GM18502 (cell line): ENCODE measurements around the gene RGMA.
"Not testable (repeated sequence)": the region's sequence is repeated elsewhere in the genome, so short reads cannot be mapped to it uniquely, and the experiment has no call there.

Experiments used
- ATAC-seq: cut with Tn5 transposase; IDR thresholded peaks from one replicate; pipeline ENCODE4 v1.9.1; 2021; ENCODE audit warnings: mild to moderate bottlenecking; ENCODE audit not compliant: unreplicated experiment, poor library complexity

Gene RGMA

GRCh38 chr15:93036951-93037819 is 51.8 kb downstream of the RGMA start:
- no peak for ATAC-seq

DNA sequence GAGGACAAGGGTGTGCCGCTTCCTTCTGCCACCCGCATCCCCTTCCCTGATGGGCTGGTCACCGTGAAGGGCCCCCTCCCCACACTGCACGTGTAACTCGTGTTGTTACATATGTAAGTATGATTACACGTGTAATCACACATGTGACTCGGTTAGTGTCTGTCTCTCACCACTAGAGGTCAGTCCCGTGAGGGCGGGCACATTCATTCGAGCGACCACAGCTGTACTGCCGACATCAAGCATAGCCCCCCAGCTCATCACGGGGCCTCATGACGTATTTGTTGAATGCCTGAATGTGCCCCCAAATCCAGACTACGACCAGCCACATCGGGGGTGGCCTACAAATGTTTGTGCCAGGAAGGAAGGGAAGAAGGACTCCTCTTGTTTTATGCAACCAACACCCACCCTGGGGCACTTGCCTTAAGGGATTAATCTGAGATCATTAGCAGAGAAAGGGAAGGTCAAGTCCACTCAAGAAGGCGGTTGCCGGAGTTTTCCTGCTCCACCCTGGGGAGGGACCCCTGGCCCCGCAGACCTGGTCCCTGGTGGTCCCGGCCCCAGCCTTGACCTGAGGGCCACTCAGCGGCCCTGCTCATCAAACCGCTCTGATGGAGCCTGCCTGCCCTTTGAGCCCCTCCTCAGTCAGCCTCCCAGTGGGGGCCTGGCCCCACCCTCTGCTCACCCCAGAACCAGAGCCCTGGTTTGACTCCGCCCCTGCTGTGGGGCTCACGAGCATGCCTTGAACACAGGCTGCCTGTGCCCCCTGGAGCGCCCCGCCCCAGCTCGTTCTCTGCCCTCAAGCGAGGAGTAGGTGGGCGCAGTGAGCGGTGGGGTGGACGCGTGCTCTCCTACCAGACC is 52.8 kb downstream of the RGMA start:
- ATAC-seq = peak; percentile 79

GRCh38 chr15:93035092-93035915 is 53.7 kb downstream of the RGMA start:
- ATAC-seq = peak; percentile 25

DNA sequence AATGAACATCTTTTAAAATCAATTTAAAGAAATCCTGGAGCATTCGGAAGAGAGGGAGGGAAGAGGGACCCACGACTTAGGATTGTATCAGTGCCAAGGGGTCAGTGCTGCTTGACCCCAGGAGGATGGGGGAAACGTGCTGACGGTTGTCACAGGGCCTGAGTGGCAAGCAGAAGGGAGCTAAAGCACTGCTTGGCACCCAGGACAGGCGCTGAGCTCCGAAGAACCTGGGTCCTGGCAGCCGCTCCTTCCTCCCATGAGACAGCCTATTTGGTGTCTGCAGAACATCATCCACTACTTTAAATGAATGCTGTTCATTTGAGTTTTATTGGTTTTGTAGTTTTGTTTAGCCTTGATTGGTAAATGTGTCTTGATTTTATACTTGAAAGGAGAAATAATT is 54.5 kb downstream of the RGMA start:
- no peak for ATAC-seq

DNA sequence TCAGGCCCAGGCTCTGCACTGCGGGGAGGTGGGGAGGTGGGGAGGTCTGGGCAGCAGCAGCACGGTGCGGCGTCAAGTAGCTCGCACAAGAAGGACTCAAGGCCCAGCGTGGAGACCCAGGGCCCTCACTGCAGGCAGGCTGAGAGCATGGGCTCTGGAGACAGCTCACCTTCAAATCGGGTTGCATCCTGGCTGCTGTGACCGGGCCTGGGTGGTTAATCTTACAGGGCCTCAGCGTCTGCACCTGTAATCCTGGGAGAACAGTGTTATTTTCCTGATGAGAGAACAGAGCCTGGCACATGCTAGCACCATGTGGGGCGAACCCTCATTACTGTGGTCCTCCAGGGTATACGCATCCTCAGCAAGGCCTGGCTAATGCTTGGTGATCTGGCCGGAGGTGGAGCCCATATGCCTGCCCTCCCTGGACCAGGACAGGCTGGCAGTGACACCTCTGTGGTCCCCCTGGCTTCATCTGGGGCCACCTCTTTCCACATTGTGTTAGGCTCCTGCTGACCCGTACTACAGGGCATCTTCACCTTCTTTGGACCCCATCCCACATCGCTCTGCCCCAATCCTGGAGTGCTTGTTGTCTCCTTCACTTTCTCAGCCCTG is 55.5 kb downstream of the RGMA start:
- no peak for ATAC-seq

DNA sequence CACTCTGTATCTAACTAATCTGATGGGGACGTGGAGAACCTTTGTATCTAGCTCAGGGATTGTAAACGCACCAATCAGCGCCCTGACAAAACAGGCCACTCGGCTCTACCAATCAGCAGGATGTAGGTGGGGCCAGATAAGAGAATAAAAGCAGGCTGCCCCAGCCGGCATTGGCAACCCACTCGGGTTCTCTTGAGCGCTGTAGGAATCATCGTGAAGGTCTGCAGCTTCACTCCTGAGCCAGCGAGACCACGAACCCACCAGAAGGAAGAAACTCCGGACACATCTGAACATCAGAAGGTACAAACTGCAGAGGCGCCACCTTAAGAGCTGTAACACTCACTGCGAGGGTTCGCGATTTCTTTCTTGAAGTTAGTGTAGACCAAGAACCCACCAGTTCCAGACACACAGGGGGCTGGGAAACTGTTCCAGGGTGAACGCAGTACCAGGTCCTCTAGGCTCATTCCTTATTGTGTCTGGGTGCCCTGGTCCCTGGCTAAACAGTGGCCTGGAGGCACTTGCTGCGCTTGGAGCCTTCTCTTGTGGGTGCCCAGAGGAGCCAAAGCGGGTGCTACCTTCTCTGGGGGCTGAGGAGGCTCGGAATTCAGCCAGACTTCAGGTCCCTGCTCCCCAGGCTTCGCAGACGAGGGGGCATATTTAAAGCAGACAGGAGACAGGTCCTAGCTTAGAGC is 56.4 kb downstream of the RGMA start:
- not testable (repeated sequence) for ATAC-seq

- ATAC-seq = not testable (repeated sequence)
Measured at GRCh38 chr15:93031557-93032384, 57.2 kb downstream of the RGMA start.

DNA sequence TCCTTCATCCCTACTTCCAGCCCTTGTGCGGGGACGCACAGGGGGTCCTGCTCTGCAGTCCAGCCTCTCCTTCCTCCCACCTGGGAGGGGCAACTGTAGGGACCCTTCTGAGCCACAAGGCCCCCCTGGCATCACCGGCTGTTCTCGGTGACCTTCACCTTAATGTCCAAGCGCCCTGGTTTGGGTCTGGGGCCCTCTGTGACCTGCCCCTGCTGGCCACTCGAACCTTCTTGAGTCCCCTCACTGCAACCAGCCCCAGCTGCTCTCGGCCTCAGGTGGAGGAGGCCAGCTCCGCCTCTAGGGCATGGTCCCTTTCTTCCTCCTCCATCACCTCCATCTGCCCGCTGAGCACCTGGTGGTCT is 57.9 kb downstream of the RGMA start:
- ATAC-seq = no peak

DNA sequence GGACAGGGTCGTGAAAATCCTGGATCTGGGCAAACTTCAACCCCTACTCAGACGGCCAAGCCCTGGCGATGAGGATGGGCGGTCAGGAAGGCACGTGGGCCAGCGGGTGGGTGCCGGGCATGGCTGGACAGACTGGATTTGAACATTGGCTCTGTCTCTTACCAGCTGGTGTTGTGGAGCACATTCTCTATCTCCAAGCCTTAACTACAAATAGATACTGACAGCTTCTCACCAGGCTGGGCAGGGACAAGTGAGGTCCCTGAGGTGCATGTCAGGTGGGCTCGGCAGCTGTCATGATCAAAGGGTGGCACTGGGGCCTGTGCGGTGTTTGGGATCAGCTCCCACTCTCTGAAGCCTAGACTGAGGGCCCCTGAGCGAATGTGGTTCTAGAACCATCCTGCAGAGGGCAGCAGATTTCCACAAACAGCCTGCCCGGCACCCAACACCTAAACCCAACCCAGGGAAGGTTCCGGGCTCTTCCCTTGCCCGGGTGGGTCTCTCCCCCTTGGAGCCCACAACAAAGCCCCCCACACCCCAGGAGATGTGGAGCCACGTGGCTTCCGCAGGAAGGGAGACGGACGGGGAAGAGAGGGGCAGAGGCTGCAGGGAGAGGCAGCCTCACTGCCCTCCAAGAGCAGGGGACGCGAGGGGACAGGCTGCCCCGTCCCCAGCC is 58.4 kb downstream of the RGMA start:
- ATAC-seq = peak; percentile 85

DNA sequence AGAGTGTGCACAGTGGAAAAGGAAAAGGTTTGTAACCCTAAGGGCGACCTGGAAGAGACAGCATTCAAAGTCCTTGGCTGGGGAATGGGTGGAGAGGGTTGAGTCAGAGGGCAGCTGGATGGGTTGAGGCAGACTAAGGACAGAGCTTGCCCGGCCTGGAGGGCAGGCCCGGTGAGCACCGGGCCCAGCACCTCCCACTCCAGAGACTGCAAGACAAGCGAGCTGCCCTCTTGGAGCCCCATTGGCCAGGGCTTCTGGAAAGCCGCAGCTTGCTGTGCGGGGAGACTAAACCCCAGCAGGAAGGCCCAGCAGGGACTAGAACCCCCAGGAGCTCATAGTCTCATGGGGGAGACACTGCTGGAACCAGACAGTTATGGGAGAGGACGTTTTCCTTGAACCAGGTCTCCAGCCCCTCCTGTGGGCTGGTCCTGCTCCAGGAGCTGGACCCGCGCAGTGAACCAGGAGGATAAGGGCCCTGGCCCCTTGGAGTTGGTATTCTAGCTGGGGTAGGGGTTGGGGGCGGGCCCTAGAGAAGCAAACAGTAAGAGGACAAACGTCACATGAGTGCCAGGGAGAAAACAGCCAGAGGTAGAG is 59.1 kb downstream of the RGMA start:
- ATAC-seq = no peak

GRCh38 chr15:93029214-93029835 is 59.7 kb downstream of the RGMA start:
- no peak for ATAC-seq

- ATAC-seq = no peak
Measured at GRCh38 chr15:93028632-93029213, 60.3 kb downstream of the RGMA start.

DNA sequence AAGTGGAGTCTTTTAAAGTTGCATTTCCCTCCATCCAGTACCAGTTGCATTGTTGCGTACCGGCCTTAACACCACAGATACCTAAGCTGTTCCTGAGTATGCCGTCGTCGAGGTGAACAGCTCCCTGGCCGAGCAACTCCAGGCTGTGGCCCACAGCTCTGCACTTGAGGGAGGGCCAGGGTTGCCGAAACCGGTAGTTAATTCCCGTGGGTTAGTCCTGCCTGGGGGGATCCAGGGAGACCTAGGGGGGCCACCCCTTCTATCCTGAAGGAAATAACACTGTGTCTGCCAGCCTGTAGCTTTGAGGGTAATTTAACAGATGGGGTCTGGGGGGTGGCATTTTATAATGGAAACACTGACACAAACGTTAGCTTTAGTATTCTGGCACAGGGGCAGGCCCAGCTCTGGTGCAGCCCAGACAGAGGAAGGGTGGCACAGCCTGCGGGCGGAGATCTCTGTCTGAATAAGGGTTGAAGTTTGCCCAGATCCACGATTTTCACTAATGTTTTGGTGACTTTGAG is 60.8 kb downstream of the RGMA start:
- ATAC-seq = no peak

GRCh38 chr15:93027413-93027812 is 61.6 kb downstream of the RGMA start:
- ATAC-seq = no peak

GRCh38 chr15:93026380-93026817 is 62.6 kb downstream of the RGMA start:
- no peak for ATAC-seq

- no peak for ATAC-seq
Measured at GRCh38 chr15:93025625-93025982, 63.4 kb downstream of the RGMA start.
